HL-60 (cell line): ENCODE measurements around the gene CCDC197.

Experiments
- DNase-seq, 2 experiments: peaks; one replicate each; pipeline ENCODE4 v3.0.0-alpha.2; 2010 to 2020; ENCODE audit warnings: low read depth in 1 of 2, low spot score in 1 of 2
- H3K27ac ChIP-seq: fragments of 250-450 bp; sonication (Bioruptor Pico); replicated peaks from 2 replicates; pipeline ENCODE4 v1.5.1; 2020; ENCODE audit warnings: mild to moderate bottlenecking, moderate library complexity
- H3K27me3 ChIP-seq: fragments of 250-450 bp; sonication (Bioruptor Pico); 2 replicates; pipeline ENCODE4 v1.5.1; 2021; ENCODE audit warnings: mild to moderate bottlenecking, moderate library complexity; ENCODE audit not compliant: insufficient read depth, poor library complexity, severe bottlenecking
- H3K4me3 ChIP-seq: replicated peaks from 2 replicates; pipeline ENCODE4 v1.5.1; 2011; ENCODE audit warnings: mild to moderate bottlenecking, control low read depth, low read length; ENCODE audit not compliant: insufficient read depth
- GABPA ChIP-seq: IDR thresholded peaks from 2 replicates; pipeline ENCODE4 v1.6.1; 2012; ENCODE audit warnings: low read depth
- POLR2AphosphoS5 ChIP-seq: IDR thresholded peaks from 2 replicates; pipeline ENCODE4 v1.6.1; 2012; ENCODE audit warnings: low read depth
- SPI1 ChIP-seq: IDR thresholded peaks from 2 replicates; pipeline ENCODE4 v1.6.1; 2012; ENCODE audit warnings: low read depth, mild to moderate bottlenecking, borderline replicate concordance
- TF ChIP-seq, protein P1 (sequence below): IDR thresholded peaks from one replicate; pipeline ENCODE4 v1.5.1; 2011; ENCODE audit warnings: low read length, control low read depth, inconsistent platforms; ENCODE audit not compliant: insufficient read depth
- TF ChIP-seq, protein P2 (sequence below): IDR thresholded peaks from 2 replicates; pipeline ENCODE4 v1.6.1; 2012; ENCODE audit warnings: low read depth; ENCODE audit not compliant: insufficient replicate concordance

CCDC197 gene

DNA sequence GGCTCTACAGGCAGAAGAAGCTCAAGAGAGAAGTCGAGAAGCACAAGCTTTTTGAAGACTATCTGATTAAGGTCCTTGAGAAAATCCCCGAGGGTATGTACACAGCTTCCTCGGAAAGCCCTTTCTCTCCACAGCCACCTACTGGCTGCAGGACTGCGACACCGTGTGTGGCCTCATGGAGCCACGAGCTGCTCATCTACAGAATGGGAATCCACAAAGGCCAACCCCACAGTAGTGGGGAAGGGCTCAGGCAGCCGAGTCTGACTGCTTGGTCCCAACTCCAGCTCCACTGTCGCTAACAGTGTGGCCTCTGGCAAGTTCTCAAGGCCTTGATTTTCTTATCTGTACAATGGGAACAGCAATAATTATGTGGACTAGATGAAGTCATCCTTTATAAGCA is 2.5 kb downstream of the CCDC197 start:
- TF ChIP-seq POLR2AphosphoS5 (no peak), SPI1 (no peak), GABPA (no peak)
- TF ChIP-seq, protein P1, sequence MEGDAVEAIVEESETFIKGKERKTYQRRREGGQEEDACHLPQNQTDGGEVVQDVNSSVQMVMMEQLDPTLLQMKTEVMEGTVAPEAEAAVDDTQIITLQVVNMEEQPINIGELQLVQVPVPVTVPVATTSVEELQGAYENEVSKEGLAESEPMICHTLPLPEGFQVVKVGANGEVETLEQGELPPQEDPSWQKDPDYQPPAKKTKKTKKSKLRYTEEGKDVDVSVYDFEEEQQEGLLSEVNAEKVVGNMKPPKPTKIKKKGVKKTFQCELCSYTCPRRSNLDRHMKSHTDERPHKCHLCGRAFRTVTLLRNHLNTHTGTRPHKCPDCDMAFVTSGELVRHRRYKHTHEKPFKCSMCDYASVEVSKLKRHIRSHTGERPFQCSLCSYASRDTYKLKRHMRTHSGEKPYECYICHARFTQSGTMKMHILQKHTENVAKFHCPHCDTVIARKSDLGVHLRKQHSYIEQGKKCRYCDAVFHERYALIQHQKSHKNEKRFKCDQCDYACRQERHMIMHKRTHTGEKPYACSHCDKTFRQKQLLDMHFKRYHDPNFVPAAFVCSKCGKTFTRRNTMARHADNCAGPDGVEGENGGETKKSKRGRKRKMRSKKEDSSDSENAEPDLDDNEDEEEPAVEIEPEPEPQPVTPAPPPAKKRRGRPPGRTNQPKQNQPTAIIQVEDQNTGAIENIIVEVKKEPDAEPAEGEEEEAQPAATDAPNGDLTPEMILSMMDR: no peak
- TF ChIP-seq, protein P2, sequence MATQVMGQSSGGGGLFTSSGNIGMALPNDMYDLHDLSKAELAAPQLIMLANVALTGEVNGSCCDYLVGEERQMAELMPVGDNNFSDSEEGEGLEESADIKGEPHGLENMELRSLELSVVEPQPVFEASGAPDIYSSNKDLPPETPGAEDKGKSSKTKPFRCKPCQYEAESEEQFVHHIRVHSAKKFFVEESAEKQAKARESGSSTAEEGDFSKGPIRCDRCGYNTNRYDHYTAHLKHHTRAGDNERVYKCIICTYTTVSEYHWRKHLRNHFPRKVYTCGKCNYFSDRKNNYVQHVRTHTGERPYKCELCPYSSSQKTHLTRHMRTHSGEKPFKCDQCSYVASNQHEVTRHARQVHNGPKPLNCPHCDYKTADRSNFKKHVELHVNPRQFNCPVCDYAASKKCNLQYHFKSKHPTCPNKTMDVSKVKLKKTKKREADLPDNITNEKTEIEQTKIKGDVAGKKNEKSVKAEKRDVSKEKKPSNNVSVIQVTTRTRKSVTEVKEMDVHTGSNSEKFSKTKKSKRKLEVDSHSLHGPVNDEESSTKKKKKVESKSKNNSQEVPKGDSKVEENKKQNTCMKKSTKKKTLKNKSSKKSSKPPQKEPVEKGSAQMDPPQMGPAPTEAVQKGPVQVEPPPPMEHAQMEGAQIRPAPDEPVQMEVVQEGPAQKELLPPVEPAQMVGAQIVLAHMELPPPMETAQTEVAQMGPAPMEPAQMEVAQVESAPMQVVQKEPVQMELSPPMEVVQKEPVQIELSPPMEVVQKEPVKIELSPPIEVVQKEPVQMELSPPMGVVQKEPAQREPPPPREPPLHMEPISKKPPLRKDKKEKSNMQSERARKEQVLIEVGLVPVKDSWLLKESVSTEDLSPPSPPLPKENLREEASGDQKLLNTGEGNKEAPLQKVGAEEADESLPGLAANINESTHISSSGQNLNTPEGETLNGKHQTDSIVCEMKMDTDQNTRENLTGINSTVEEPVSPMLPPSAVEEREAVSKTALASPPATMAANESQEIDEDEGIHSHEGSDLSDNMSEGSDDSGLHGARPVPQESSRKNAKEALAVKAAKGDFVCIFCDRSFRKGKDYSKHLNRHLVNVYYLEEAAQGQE: no peak
- Histone ChIP-seq H3K27ac (no peak overlapping the region), H3K4me3 (no peak overlapping the region), H3K27me3 (peaks cover 4% of the 10 kb centered on the region)
- DNase-seq: no peak

DNA sequence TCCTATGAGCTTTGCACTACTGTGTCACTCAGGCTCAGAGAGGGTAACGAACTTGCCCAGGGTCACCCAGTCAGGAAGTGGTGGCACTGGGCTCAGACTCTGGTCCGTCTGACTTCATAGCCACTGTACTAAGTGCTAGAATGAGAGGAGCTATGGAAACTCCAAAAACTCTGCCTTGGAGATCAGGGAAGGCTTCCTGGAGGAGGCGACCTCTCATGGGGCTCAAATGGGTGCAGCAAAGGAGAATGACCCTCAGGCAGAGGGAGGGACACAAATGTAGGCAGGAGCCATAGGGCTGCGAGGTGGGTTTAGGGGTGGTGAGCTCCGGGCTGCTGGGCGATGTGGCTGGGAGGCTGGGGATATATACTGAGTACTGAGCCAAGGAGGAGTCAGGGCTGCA is 3.2 kb downstream of the CCDC197 start:
- H3K4me3 ChIP-seq: no peak overlapping the region
- TF ChIP-seq, protein P2: no peak
- TF ChIP-seq SPI1: no peak
- TF ChIP-seq, protein P1: no peak
- no peak for TF ChIP-seq GABPA
- no peak for DNase-seq
- no peak overlapping the region for H3K27ac ChIP-seq
- no peaks in the 10 kb centered on the region for H3K27me3 ChIP-seq

DNA sequence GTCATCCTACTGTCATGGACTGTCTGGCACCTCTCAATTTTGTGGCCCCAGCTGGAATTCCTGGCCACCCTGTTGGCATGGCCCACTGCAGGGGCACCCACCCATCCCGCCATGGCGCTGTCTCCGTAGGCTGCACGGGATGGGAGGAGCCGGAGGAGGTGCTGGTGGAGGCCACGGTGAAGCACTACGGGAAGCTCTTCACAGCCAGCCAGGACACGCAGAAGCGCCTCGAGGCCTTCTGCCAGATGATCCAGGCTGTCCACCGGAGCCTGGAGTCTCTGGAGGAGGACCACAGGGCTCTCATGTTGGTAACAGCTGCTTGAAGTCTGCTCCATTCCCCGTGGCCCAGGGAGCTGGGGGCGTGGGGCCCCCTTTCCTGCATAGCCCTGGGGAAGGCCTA is 3.9 kb downstream of the CCDC197 start:
- H3K27me3 ChIP-seq: no peaks in the 10 kb centered on the region
- no peak overlapping the region for H3K4me3 ChIP-seq
- TF ChIP-seq, protein P2: no peak
- no peak for TF ChIP-seq GABPA
- no peak for TF ChIP-seq POLR2AphosphoS5
- TF ChIP-seq, protein P1: no peak
- DNase-seq: no peak
- no peak overlapping the region for H3K27ac ChIP-seq
